HG03280 (cell line): ENCODE results near the gene PTGER2.

Source experiments
- ATAC-seq: cut with Tn5 transposase; IDR thresholded peaks from one replicate; pipeline ENCODE4 v1.9.1; 2021; ENCODE audit warnings: mild to moderate bottlenecking, moderate library complexity; ENCODE audit not compliant: unreplicated experiment

PTGER2 gene, protein sequence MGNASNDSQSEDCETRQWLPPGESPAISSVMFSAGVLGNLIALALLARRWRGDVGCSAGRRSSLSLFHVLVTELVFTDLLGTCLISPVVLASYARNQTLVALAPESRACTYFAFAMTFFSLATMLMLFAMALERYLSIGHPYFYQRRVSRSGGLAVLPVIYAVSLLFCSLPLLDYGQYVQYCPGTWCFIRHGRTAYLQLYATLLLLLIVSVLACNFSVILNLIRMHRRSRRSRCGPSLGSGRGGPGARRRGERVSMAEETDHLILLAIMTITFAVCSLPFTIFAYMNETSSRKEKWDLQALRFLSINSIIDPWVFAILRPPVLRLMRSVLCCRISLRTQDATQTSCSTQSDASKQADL

DNA sequence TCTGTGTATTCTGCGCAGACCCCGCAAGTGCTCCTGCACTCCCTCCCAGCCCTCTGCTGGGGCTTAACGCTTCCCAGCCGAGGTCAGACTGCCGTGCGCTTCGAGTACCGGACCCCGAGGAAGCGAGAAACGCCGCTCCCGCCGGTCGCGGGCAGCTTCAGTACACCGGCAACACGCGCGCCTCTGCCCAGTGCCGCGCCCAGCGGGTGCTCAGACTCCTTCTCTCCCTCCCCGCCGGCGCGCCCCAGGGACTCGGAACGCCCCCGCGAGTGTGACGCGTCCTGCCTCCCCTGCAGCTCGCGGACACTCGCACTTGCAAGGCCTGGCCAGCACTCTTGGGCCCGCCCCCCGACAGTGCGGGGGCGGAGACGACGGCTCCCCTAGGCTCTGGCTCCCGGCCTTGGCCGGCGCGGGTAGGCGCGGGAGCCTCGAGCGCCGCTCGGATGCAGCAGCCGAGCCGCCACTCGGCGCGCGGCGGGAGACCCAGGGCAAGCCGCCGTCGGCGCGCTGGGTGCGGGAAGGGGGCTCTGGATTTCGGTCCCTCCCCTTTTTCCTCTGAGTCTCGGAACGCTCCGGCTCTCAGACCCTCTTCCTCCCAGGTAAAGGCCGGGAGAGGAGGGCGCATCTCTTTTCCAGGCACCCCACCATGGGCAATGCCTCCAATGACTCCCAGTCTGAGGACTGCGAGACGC lies at the start of gene PTGER2:
PTGER2 (plus strand) TSS at position 410 of the 692 bp plus-strand sequence; CDS start at position 647, 237 bp downstream.
- peak; percentile 48 for ATAC-seq

DNA sequence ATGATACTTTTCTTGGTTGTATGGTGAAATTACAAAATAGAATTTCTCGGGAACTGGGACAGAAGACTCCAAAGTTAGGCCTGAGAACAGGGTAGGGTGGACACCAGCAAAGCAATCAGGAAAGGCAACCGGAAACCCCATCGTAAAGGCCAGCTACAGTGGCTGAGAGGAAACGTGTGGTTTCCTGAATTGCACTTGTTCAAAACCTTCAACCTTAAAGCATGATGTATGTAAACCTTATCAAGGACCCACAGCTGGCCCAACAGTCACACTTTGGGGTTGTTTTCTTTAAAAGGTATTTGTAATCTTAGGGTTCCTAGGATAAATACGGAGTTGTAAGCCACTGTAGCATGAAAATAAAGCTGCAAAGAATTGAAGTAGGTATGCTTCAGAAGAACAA lies 48.9 kb upstream of the PTGER2 start:
- no peak for ATAC-seq

DNA sequence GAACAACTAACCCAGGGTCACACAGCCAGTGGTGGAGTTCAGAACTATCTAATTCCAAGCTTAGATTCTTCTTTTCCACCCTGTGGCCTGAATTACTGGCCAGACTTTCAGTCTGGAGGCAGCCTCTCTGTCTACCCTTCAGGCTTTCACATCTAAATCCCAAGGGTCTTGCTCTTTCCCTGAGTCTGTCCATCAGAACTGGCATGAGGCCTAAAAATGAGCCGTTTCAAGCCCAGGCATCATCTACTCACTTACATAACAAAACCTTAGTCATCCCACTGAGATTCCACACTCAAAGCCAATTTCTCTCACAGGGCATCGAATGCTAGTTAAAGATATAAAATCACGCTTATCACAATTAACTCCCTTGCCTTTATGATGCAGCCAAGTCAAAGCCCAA lies 47.9 kb upstream of the PTGER2 start:
- ATAC-seq: no peak

DNA sequence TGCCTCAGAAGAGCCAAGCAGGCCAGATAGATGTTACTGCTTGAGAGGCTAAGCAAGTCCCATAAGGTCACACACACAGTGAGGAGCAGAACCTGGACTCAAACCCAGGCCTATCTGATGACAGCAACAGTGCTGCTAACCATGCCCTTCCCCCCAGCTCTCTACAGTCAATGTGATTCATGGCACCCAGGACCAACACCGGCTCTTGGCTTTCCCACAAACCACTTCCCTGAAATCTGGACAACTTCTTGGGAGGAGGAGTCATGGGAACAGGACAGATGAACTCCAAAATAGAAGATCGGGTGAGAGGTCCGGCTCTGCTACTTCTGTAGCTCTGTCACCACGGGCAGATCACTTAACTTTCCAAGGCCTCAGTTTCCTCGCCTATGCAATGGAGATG lies 47.3 kb upstream of the PTGER2 start:
- ATAC-seq: no peak

DNA sequence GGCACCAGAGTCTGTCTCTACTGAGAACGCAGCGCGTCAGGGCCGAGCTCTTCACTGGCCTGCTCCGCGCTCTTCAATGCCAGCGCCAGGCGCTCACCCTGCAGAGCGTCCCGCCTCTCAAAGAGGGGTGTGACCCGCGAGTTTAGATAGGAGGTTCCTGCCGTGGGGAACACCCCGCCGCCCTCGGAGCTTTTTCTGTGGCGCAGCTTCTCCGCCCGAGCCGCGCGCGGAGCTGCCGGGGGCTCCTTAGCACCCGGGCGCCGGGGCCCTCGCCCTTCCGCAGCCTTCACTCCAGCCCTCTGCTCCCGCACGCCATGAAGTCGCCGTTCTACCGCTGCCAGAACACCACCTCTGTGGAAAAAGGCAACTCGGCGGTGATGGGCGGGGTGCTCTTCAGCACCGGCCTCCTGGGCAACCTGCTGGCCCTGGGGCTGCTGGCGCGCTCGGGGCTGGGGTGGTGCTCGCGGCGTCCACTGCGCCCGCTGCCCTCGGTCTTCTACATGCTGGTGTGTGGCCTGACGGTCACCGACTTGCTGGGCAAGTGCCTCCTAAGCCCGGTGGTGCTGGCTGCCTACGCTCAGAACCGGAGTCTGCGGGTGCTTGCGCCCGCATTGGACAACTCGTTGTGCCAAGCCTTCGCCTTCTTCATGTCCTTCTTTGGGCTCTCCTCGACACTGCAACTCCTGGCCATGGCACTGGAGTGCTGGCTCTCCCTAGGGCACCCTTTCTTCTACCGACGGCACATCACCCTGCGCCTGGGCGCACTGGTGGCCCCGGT lies 46.4 kb upstream of the PTGER2 start, which contains the start of gene PTGDR:
PTGDR (plus strand) TSS at position 198 of the 778 bp plus-strand sequence; CDS start at position 315, 117 bp downstream.
- ATAC-seq: no peak

DNA sequence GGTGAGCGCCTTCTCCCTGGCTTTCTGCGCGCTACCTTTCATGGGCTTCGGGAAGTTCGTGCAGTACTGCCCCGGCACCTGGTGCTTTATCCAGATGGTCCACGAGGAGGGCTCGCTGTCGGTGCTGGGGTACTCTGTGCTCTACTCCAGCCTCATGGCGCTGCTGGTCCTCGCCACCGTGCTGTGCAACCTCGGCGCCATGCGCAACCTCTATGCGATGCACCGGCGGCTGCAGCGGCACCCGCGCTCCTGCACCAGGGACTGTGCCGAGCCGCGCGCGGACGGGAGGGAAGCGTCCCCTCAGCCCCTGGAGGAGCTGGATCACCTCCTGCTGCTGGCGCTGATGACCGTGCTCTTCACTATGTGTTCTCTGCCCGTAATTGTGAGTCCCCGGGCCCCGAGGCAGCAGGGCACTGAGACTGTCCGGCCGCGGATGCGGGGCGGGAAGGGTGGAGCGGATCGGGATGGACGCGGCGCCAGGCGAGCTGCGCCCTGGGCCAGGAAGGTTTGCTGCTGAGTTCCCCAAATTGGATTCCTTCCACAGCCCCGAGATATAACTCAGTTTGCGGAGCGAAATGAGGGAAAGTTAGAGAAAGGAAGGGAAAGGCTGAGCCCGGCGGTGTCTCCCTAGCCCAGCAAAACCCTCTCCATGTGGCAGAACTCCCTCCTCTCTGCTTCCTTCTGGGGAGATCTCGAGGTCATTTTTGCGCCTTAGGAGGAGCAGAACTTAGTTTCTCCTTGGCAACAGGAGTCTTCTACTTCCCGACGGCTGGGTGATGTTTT lies 45.6 kb upstream of the PTGER2 start:
- no peak for ATAC-seq

DNA sequence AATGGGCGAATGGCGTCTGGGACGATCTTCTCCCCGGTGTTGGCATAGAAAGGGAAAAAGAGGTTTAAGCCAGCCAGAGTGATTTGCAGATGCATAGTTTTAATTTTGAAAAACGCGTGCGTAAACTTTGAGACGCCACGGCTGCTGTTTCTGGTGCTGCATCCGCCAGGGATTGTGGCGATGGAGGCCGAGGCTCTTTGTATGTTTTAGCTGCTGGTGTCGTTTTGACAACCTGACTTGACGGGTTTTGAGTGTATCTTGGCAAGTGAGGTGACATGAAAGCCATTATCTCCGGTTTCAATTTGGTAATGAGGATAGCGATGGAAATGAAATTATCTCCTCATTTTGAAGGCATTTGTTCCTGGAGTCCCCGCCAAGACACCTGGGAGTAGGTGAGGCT lies 45.0 kb upstream of the PTGER2 start:
- no peak for ATAC-seq

DNA sequence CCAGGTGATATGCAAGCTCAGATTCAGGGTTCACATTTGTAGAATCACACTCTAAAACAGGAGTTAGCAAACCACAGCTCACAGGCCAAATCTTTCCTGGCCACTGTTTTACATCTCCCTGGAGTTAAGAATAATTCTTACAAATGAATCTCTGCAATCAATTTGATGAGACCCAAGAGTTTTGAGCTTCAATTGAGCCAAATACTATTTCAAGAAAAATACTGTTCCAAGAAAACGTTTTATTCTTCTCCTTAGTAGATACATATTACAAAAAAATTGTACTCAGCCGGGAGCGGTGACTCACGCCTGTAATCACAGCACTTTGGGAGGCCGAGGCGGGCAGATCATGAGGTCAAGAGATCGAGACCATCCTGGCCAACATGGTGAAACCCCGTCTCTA lies 44.1 kb upstream of the PTGER2 start:
- no peak for ATAC-seq

DNA sequence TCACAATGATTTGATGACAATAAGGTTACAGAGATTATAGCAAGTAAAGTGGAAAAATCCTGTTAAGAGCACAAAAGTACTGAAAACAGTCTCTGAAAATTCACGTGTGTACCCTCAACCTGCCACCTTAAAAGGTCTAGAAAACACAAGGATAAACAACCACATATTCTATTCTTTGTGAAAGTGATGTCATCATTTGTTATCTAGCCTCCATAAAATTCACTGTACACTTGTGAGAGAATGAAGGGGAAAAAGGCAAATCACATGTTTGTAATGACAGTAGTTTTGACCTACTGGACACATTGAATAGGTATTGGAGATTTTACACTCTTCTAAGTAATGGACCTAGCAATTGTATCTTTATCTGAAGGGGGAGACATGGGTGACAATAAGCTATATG lies 42.6 kb upstream of the PTGER2 start:
- ATAC-seq: no peak

DNA sequence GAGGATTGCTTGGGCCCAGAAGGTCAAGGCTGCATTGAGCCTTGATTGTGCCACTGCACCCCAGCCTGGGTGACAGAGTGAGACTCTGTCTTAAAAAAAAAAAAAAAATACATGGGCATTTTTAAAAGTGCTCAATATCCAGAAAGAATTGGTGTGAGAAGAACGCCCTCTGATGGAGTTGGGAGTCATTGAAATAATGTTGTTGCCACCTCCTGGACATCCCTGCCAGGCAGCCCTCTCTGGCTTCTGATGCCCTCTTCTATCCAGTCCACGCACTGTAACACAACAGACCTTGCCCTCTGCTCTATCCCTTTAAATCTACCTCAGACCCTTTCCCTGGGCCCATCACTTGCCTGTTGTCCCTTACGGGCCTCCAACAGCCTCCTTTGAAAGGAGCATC lies 41.7 kb upstream of the PTGER2 start:
- ATAC-seq: no peak

DNA sequence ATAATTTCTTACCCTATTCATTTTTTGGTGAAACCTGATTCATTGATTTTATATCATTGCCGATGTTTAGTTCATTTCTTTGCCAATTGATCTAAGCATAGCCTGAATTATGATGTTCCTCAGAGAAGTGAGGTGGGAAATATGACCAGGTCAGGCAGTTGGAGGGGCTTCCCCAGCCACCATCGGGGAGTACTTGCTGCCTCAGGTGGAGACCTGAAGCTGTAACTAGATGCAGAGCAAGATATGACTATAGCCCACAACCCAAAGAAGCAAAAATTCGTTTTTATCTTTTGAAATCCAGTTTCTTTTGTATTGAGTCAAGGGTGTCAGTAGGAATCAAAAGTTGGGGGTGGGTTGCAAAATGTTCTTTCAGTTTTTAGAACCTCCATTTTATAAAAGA lies 38.7 kb upstream of the PTGER2 start:
- ATAC-seq: no peak

DNA sequence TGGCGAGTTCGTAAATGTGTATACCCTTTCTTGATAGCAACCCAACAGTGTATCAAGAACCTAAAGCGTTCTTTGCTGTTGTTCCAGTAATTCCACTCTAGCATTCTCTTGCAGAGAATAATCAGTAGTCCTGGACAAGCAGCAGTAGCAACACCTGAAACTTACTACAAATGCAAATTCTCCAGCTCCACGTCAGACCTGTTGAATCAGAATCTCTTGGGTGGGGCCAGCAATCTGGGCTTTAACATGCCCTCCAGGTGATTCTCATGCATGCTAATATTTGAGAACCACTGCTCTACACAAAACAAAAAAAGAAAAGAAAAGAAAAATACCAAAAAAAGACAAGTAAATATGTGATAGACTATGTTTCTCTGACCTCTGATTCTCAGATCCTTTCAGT lies 36.6 kb upstream of the PTGER2 start:
- no peak for ATAC-seq

DNA sequence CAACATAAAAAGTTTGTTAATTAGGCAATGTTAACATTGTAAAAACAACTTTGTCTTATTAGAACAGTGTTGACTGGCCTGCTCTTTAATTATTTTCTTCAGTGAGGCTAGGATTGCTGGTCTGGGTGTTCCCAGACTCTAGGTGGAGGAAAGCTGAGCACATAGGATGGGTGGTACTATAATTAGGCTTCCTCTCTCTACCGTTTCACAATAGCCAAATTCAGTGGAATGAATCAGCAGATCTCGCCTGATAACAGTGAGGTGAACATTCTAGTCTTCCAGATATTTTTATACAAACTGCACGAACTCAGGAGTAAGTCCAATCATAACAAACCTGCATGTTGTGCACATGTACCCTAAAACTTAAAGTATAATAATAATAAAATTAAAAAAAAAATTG lies 34.7 kb upstream of the PTGER2 start:
- no peak for ATAC-seq

DNA sequence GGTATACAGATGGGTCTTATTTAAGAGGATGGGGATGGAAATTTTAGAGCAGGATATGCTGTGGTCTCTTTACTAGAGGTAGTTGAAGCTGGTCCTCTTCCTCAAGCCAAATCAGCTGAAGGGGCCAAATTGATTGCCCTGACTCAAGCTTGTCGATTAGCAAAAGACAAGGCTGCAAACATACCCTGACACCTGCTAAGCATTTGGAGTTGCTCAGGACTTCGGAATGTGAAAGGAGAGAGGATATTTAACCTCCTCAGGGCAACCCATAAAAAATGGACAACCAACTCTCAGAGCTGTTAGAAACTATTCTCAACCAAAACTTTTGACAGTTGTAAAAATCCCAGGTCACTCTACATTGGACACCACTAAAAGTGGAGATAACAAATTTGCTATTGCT lies 31.0 kb upstream of the PTGER2 start:
- no peak for ATAC-seq

DNA sequence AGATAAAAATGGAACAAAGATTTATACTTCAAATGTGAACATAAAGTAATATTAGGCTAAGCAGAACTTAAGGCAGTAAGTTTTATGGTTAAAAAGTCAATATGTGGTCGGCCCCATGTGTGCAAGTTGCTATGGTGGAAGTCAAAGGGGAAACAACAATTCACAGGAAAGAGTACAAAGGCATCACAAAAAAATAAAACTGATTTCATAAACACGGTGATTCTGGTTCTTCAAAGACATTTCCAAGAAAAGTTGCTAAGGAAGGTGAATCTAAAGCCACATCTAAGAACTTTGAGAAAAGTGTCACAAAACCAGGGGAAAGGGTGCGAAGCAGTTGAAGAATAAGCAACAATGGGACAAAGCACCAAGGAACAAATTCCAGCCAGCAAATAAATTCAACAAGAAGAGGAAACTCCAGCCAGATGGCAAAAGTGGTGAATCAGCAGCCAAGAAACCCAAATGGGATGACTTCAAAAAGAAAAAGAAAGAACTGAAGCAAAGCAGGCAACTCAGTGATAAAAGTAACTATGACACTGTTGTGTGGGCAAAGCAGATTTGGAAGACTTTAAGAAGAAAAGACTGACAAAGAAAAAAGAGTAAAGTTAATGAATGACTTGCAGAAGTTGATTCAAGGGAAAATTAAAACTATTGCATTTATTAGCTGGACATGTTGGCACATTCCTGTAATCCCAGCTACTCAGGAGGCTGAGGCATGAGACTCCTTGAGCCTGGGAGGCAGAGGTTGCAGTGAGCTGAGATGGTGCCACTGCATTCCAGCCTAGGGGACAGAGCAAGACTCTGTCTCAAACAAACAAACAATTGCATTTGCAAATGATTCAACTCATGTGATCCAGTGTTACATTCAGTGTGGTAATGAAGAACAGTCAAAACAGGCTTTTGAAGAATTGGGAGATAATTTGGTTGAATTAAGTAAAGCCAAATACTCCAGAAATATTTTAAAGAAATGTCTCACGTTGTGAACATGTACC lies 27.2 kb upstream of the PTGER2 start:
- ATAC-seq: no peak

DNA sequence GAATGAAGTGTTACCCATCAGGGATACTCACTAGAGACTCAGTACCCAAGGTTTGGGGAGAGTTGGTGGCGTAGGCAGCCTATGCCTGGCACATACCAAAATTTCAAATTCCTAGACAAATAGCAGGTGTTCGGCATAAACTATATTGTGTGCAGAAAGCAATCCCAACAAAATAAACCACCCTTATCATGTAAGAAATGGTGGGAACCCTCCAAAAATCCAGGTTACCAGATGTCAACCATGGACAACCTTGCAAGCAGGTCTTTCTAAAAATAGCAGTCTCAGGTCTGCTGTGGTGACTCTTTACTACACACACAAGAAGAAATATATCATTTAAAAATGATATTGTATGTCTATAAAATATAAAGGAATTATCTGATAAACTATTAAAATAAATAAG lies 17.7 kb upstream of the PTGER2 start:
- no peak for ATAC-seq

DNA sequence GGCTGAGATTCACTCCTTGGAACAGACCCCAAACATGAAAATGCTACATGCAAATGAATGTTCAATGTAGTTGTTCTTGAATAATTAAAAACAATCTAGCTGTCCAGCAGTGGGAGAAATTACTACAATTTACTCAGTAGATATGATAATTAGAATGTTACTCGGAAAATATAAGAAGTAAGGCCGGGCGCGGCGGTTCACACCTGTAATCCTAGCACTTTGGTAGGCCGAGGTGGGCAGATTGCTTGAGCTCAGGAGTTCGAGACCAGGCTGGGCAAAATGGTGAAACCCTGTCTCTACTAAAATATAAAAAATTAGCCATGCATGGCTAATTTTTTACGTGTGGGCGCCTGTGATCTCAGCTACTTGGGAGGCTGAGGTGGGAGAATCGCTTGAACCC lies 15.3 kb upstream of the PTGER2 start:
- no peak for ATAC-seq

DNA sequence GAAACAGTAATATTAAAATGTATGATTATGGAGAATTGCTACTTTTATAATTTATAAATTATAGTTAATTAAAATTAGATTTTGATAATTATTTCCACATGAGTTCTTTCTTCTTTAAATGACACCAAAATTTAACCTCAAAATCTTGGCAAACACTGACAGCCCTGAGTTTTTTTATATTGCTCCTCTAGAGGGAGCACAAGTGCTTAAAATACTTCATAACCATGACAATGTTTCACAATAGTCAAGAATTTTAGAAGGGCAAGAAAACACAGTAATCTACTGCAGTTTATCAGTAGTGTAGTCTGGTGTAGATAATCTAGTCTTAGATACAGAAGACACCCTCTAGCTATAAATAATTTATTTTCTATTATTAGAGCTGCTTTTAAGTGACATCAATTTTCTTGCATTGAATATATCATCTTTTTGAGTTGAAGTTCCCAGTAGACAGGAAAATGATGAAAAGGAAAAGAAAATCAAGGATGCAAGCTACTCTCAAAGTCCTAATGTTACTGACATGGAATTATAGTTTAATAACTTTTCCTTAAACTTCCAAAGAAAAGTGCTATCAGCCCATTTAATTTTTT lies 14.3 kb upstream of the PTGER2 start:
- ATAC-seq: no peak

DNA sequence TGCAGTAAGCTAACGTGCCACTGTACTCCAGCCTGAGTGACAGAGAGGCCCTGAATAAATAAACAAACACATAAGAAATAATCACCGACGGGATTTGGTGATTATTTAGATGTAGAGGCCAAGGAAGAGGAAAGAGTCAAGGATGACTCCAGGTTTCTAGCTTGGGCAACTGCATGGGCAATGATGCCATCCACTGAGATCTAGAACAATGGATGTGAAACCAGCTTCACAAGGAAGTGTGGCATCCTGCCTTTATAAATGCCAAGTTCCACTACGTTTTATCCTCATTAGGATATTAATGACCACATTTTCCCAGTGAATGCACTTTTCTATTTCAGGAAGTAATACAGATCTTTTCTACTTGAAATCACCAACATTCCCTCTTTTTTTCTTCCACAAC lies 10.9 kb upstream of the PTGER2 start:
- ATAC-seq: no peak
